LNCaP clone FGC (cell line): ENCODE data around the gene WWC1.

Source experiments
- DNase-seq: peaks from one replicate; pipeline ENCODE4 v3.0.0-alpha.2; 2011; ENCODE audit warnings: low read depth
- H3K4me3 ChIP-seq: 2 replicates; pipeline ENCODE4 v1.5.1; 2011; ENCODE audit warnings: mild to moderate bottlenecking, low read depth, low read length, control low read depth
- TF ChIP-seq, protein P1 (sequence below): IDR thresholded peaks from 2 replicates; pipeline ENCODE4 v1.5.1; 2012; ENCODE audit warnings: mild to moderate bottlenecking; ENCODE audit not compliant: control insufficient read depth, insufficient read depth; ENCODE audit errors: extremely low read depth

Gene WWC1

GRCh38 chr5:168471785-168472184 lies 180.3 kb downstream of the WWC1 start:
- TF ChIP-seq, protein P1, sequence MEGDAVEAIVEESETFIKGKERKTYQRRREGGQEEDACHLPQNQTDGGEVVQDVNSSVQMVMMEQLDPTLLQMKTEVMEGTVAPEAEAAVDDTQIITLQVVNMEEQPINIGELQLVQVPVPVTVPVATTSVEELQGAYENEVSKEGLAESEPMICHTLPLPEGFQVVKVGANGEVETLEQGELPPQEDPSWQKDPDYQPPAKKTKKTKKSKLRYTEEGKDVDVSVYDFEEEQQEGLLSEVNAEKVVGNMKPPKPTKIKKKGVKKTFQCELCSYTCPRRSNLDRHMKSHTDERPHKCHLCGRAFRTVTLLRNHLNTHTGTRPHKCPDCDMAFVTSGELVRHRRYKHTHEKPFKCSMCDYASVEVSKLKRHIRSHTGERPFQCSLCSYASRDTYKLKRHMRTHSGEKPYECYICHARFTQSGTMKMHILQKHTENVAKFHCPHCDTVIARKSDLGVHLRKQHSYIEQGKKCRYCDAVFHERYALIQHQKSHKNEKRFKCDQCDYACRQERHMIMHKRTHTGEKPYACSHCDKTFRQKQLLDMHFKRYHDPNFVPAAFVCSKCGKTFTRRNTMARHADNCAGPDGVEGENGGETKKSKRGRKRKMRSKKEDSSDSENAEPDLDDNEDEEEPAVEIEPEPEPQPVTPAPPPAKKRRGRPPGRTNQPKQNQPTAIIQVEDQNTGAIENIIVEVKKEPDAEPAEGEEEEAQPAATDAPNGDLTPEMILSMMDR, result no peak
- no peak overlapping the region for H3K4me3 ChIP-seq
- DNase-seq, result no peak

GRCh38 chr5:168472329-168472728 lies 180.9 kb downstream of the WWC1 start:
- no peak overlapping the region for H3K4me3 ChIP-seq
- TF ChIP-seq, protein P1, result no peak
- DNase-seq, result no peak

GRCh38 chr5:168474319-168474718 lies 182.9 kb downstream of the WWC1 start:
- TF ChIP-seq, protein P1, result no peak
- DNase-seq, result no peak
- no peak overlapping the region for H3K4me3 ChIP-seq

GRCh38 chr5:168477060-168477459 lies 185.6 kb downstream of the WWC1 start:
- TF ChIP-seq, protein P1, result no peak
- no peak overlapping the region for H3K4me3 ChIP-seq
- DNase-seq, result no peak

GRCh38 chr5:168479166-168479565 lies 187.7 kb downstream of the WWC1 start:
- no peak for DNase-seq
- no peak overlapping the region for H3K4me3 ChIP-seq
- TF ChIP-seq, protein P1, result no peak

DNA sequence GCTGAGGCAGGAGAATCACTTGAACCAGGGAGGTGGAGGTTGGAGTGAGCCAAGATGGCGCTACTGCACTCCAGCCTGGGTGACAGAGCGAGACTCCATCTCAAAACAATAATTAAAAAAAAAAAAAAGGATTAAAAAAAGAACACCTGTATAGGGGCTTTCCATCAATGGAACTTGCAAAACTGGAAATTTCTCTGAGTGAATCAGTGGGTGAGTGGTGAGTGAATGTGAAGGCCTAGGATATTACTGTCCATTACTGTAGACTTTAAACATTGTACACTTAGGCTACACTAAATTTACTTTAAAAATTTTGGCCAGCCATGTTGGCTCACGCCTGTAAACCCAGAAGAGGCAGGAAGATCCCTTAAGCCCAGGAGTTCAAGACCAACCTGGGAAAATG lies 189.2 kb downstream of the WWC1 start:
- no peak overlapping the region for H3K4me3 ChIP-seq
- TF ChIP-seq, protein P1, result no peak
- DNase-seq, result no peak

DNA sequence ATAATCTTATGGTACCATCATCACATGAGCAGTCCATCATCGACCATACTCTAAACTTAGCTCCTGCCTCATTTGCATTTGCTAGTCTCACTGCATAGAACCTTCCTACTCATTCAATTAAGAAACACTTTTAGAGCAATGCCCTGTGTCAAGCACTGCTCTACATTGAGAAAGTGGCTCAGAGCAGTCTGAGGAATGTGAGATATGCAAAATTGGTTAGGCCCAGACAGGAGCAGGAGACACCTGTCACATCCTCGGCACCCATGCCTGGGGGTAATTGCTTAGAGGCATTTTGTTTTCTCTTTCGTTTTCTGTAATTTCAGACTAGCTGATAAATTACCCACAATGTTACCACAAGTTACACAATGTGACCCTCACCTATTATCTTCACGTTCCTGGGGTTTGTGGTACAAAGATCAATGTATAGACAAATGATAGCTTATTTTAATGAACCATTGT lies 189.9 kb downstream of the WWC1 start:
- TF ChIP-seq, protein P1, result no peak
- no peak for DNase-seq
- no peak overlapping the region for H3K4me3 ChIP-seq
